IMR-90 (cell line): ENCODE measurements around the gene OR52R1. TPM values are rescaled to one million over a fixed set of nuclear protein-coding genes. Genes with fewer than 3 reads are reported as not detected.

Source experiments
- ATAC-seq: fragments of 200-7000 bp; cut with Tn5 transposase; 2 replicates; pipeline ENCODE4 v1.9.1; 2020; ENCODE audit warnings: low read depth, mild to moderate bottlenecking, moderate library complexity
- BruUV-seq: library from RNA; stranded (reverse); fragments of 400-500 nt; replicated peaks from 2 replicates; lab custom pipeline; 2021; lab: Mats Ljungman, UMichigan
- CTCF ChIA-PET: fragments of 300-600 bp; formaldehyde crosslinking; extraction: SDS; loops from one replicate; lab custom pipeline; 2021; ENCODE audit warnings: antibody characterized with exemption; lab: Yijun Ruan, JAX
- POLR2A ChIA-PET: fragments of 300-600 bp; sonication (Branson Sonifier 250); formaldehyde crosslinking; loops from one replicate; lab custom pipeline; 2022; ENCODE audit warnings: antibody characterized with exemption; ENCODE audit not compliant: unreplicated experiment; lab: Charles Lee
- DNase-seq: peaks from one replicate; pipeline ENCODE4 v3.0.0; 2013
- H2AFZ ChIP-seq: replicated peaks from 2 replicates; pipeline ENCODE3; 2013; ENCODE audit warnings: low read length, mild to moderate bottlenecking; ENCODE audit not compliant: poor library complexity
- H2AK5ac ChIP-seq: 2 replicates; pipeline ENCODE4 v1.6.1; 2013; ENCODE audit warnings: low read depth, low read length, inconsistent platforms
- H2AK9ac ChIP-seq: replicated peaks from 2 replicates; pipeline ENCODE3; 2013; ENCODE audit warnings: mild to moderate bottlenecking, low read depth, low read length, moderate library complexity; ENCODE audit not compliant: poor library complexity
- H2BK120ac ChIP-seq: 2 replicates; pipeline ENCODE4 v1.6.1; 2013; ENCODE audit warnings: low read depth, low read length, inconsistent platforms
- H2BK15ac ChIP-seq: 3 replicates; pipeline ENCODE4 v1.6.1; 2013; ENCODE audit warnings: low read depth, low read length, inconsistent platforms
- H2BK20ac ChIP-seq: 2 replicates; pipeline ENCODE4 v1.6.1; 2013; ENCODE audit warnings: low read depth, mild to moderate bottlenecking, inconsistent platforms, low read length, moderate library complexity
- H2BK5ac ChIP-seq: 2 replicates; pipeline ENCODE4 v1.6.1; 2013; ENCODE audit warnings: mild to moderate bottlenecking, low read depth, low read length, inconsistent platforms; ENCODE audit not compliant: poor library complexity, severe bottlenecking
- H3K14ac ChIP-seq: replicated peaks from 2 replicates; pipeline ENCODE4 v1.6.1; 2013; ENCODE audit warnings: low read depth, low read length, inconsistent platforms
- H3K18ac ChIP-seq: 2 replicates; pipeline ENCODE4 v1.6.1; 2013; ENCODE audit warnings: low read depth, low read length, control low read depth
- H3K23ac ChIP-seq: 2 replicates; pipeline ENCODE4 v1.6.1; 2013; ENCODE audit warnings: low read depth, low read length, inconsistent platforms
- H3K27ac ChIP-seq: 2 replicates; pipeline ENCODE4 v1.5.1; 2013; ENCODE audit warnings: mild to moderate bottlenecking, control low read depth, low read length; ENCODE audit not compliant: insufficient read depth
- H3K27me3 ChIP-seq: 2 replicates; pipeline ENCODE4 v1.6.1; 2013; ENCODE audit warnings: low read length; ENCODE audit not compliant: control insufficient read depth, insufficient read depth
- H3K36me3 ChIP-seq: 2 replicates; pipeline ENCODE4 v1.6.1; 2013; ENCODE audit warnings: low read length, mixed read lengths; ENCODE audit not compliant: control insufficient read depth, insufficient read depth
- H3K4ac ChIP-seq: 2 replicates; pipeline ENCODE4 v1.6.1; 2013; ENCODE audit warnings: low read depth, low read length, inconsistent platforms
- H3K4me1 ChIP-seq: 2 replicates; pipeline ENCODE4 v1.6.1; 2013; ENCODE audit warnings: low read length, mixed read lengths; ENCODE audit not compliant: control insufficient read depth, insufficient read depth
- H3K4me2 ChIP-seq: 2 replicates; pipeline ENCODE4 v1.6.1; 2013; ENCODE audit warnings: low read depth, mild to moderate bottlenecking, control low read depth, low read length, moderate library complexity
- H3K4me3 ChIP-seq: 2 replicates; pipeline ENCODE4 v1.5.1; 2013; ENCODE audit warnings: low read depth, mild to moderate bottlenecking, control low read depth, low read length, moderate library complexity; ENCODE audit not compliant: insufficient read depth
- H3K56ac ChIP-seq: 2 replicates; pipeline ENCODE4 v1.6.1; 2013; ENCODE audit warnings: low read length, inconsistent platforms; ENCODE audit not compliant: insufficient read depth; ENCODE audit errors: extremely low read depth
- H3K79me1 ChIP-seq, 2 experiments: 2 replicates each; pipeline ENCODE4 v1.6.1; 2013; ENCODE audit warnings: low read length in 2 of 2, inconsistent platforms in 1 of 2, low read depth in 1 of 2
- H3K9ac ChIP-seq: 2 replicates; pipeline ENCODE4 v1.6.1; 2013; ENCODE audit warnings: low read depth, low read length, control low read depth
- H3K9me1 ChIP-seq: 2 replicates; pipeline ENCODE4 v1.6.1; 2013; ENCODE audit warnings: low read length, inconsistent platforms; ENCODE audit not compliant: insufficient read depth
- H3K9me3 ChIP-seq: 2 replicates; pipeline ENCODE4 v1.6.1; 2013; ENCODE audit warnings: low read length; ENCODE audit not compliant: control insufficient read depth, insufficient read depth
- H4K20me1 ChIP-seq: 2 replicates; pipeline ENCODE4 v1.6.1; 2013; ENCODE audit warnings: low read length, inconsistent platforms; ENCODE audit not compliant: insufficient read depth
- H4K5ac ChIP-seq: 2 replicates; pipeline ENCODE4 v1.6.1; 2013; ENCODE audit warnings: mild to moderate bottlenecking, low read depth, low read length, control low read depth
- H4K8ac ChIP-seq, 2 experiments: 2 replicates each; pipeline ENCODE4 v1.6.1; 2013; ENCODE audit warnings: low read depth in 2 of 2, low read length in 2 of 2, control low read depth in 1 of 2, inconsistent platforms in 1 of 2
- H4K91ac ChIP-seq: 2 replicates; pipeline ENCODE4 v1.6.1; 2013; ENCODE audit warnings: low read depth, low read length, inconsistent platforms; ENCODE audit not compliant: insufficient read depth
- BHLHE40 ChIP-seq: fragments of 150-350 bp; IDR thresholded peaks from 2 replicates; pipeline ENCODE4 v1.6.1; 2016; ENCODE audit warnings: mild to moderate bottlenecking, low read depth, low read length
- CEBPB ChIP-seq: IDR thresholded peaks from 2 replicates; pipeline ENCODE4 v1.6.1; 2012; ENCODE audit warnings: low read depth, low read length, improper control_type of control experiment
- MAFK ChIP-seq: IDR thresholded peaks from 2 replicates; pipeline ENCODE4 v1.6.1; 2012; ENCODE audit warnings: low read depth, low read length, improper control_type of control experiment
- MAZ ChIP-seq: IDR thresholded peaks from 2 replicates; pipeline ENCODE4 v1.6.1; 2012; ENCODE audit warnings: low read depth, mild to moderate bottlenecking, low read length, improper control_type of control experiment, moderate library complexity, borderline replicate concordance
- NFE2L2 ChIP-seq: fragments of 150-350 bp; IDR thresholded peaks from 2 replicates; pipeline ENCODE4 v1.6.1; 2016; ENCODE audit warnings: low read depth, mild to moderate bottlenecking, low read length
- RAD21 ChIP-seq: IDR thresholded peaks from 2 replicates; pipeline ENCODE4 v1.6.1; 2012; ENCODE audit warnings: low read length, improper control_type of control experiment
- SMC3 ChIP-seq: fragments of 150-350 bp; IDR thresholded peaks from 2 replicates; pipeline ENCODE4 v1.6.1; 2016; ENCODE audit warnings: low read depth, mild to moderate bottlenecking, antibody characterized with exemption, low read length, moderate library complexity
- WGBS, 2 experiments: methylation state at CpG; one replicate each; pipeline versions ENCODE4 v1.1.5 to v1.1.7; 2013; ENCODE audit warnings: missing lambda C conversion rate in 2 of 2; ENCODE audit not compliant: insufficient read length in 1 of 2; ENCODE audit errors: extremely low coverage in 2 of 2; 5-methylcytosine and 5-hydroxymethylcytosine counted together
- dilution Hi-C: fragments of 300-500 bp; cut with HindIII; formaldehyde crosslinking; loops from one replicate; pipeline ENCODE4 v1.14.3; 2018; ENCODE audit warnings: low sequenced_read_pairs; ENCODE audit not compliant: unreplicated experiment
- in situ Hi-C: fragments of 300-500 bp; cut with MboI; formaldehyde crosslinking; loops from 3 replicates; pipeline ENCODE4 v1.14.3; 2019; ENCODE audit warnings: low sequenced_read_pairs, inconsistent platforms, mixed read lengths
- intact Hi-C: fragments of 100-400 bp; cut with micrococcal nuclease; formaldehyde crosslinking; loops from 2 replicates; pipeline ENCODE4 v1.10.0; 2022
- polyA plus RNA-seq, 3 experiments: library from polyadenylated mRNA; depleted of rRNA; stranded (reverse); fragments of >200 nt; gene quantifications; 2 replicates each; pipeline ENCODE4 v1.2.3, GENCODE V29; 2012; ENCODE audit warnings: low replicate concordance in 1 of 3
- total RNA-seq: library from RNA; depleted of rRNA; stranded (reverse); fragments of >200 nt; gene quantifications from 2 replicates; pipeline ENCODE4 v1.2.3, GENCODE V29; 2012
- TF ChIP-seq, protein P1 (sequence below): fragments of 150-350 bp; IDR thresholded peaks from 2 replicates; pipeline ENCODE4 v1.6.1; 2017; ENCODE audit warnings: mild to moderate bottlenecking, antibody characterized with exemption, low read length, low read depth

The OR52R1 gene
- total and polyA plus RNA-seq, 2 of the 4 experiments (the other 2 are of a cell fraction) = not detected

DNA sequence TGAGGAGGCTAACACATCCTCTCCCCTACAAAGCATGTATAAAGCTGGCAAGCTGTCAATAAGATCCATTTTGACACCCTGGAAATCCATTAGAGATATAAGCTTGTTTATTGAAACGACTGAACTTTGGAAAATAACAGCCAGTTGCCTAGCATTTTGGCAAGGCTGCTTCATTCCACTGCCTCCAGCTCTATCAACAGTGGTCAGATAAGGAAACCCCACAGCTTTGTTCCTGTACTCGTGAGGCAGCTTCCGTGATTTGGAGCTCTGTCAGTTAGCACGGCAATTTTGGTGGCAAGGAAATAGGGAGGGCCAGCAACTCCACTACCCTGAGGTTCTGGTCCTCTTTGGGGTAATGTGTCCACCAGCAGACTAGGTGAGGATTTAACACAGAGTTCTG lies 46.9 kb upstream of the OR52R1 start:
- Histone ChIP-seq H3K4me2 (no peak overlapping the region), H2AK5ac (no peak overlapping the region), H3K14ac (no peak overlapping the region), H2AK9ac (peak overlapping the region; percentile 82), H3K18ac (no peak overlapping the region), H4K91ac (no peak overlapping the region), H3K4me3 (no peak overlapping the region), H3K9me3 (no peaks in the 10 kb centered on the region), H3K36me3 (no peaks in the 10 kb centered on the region), H2BK120ac (no peak overlapping the region), H3K27ac (no peak overlapping the region), H3K27me3 (no peaks in the 10 kb centered on the region), H3K23ac (no peak overlapping the region), H3K9me1 (no peaks in the 10 kb centered on the region), H4K8ac (no peak overlapping the region), H3K4ac (no peak overlapping the region), H3K9ac (no peak overlapping the region), H4K20me1 (no peaks in the 10 kb centered on the region), H2AFZ (peak overlapping the region; percentile 9), H4K5ac (no peak overlapping the region), H3K56ac (no peak overlapping the region), H2BK5ac (no peak overlapping the region), H2BK15ac (no peak overlapping the region), H3K79me1 (no peaks in the 10 kb centered on the region), H3K4me1 (no peaks in the 10 kb centered on the region), H2BK20ac (no peak overlapping the region)
- POLR2A ChIA-PET = no interaction called here
- CTCF ChIA-PET = no interaction called here
- ATAC-seq (peak; percentile 61), DNase-seq (peak; percentile 47)
- intact Hi-C loops (no loop called here), in situ Hi-C loops (no loop called here), dilution Hi-C loops (no loop called here)
- no TSS peak for BruUV-seq
- no CpG with 5 or more reads among the region's 4 CpGs for WGBS, 2 experiments
- TF ChIP-seq NFE2L2 = no peak
- no peak for TF ChIP-seq CEBPB
- TF ChIP-seq MAFK = no peak
- TF ChIP-seq SMC3 = no peak
- peak; percentile 48; the same call in 1 of the 2 replicates for TF ChIP-seq BHLHE40
- TF ChIP-seq, protein P1, sequence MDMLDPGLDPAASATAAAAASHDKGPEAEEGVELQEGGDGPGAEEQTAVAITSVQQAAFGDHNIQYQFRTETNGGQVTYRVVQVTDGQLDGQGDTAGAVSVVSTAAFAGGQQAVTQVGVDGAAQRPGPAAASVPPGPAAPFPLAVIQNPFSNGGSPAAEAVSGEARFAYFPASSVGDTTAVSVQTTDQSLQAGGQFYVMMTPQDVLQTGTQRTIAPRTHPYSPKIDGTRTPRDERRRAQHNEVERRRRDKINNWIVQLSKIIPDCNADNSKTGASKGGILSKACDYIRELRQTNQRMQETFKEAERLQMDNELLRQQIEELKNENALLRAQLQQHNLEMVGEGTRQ = no peak
- no peak for TF ChIP-seq MAZ
- no peak for TF ChIP-seq RAD21
